ENCODE results near the gene CGB3. TPM values are rescaled to one million over a fixed set of nuclear protein-coding genes. Genes with fewer than 3 reads are reported as not detected.
"Not testable (repeated sequence)": the region's sequence is repeated elsewhere in the genome, so short reads cannot be mapped to it uniquely, and the experiment has no call there.

CGB3 gene
- total and polyA plus RNA-seq, 4 donors, result 0.72 to 0.73 TPM; not detected in 2

DNA sequence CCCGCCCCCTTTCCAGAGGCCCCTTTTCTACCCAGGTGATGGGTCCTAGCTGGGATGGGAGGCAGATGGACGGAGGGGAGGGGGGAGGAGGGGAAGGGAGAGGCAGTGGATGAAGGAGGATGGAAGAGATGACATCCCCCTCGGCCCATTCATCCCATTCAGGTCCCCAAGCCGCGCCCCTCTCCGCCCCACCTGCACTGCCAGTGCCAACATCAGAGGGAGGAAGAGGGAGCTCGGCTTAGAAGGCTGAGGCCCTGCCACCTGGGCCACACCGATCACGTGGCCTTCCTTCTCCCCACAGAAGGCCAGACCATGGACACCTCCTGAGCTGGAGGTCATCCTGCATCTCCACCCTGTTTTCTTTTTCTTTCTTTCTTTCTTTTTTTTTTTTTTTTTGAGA, 4.6 kb upstream of the CGB3 start:
- not testable (repeated sequence) for H3K27ac ChIP-seq (ENCODE audit: low read depth, low read length); DNase-seq (ENCODE audit: low read depth in 4 of 6, low spot score in 6 of 6); H3K9me3 ChIP-seq (ENCODE audit: control insufficient read depth, insufficient read depth, low read length); H3K4me1 ChIP-seq (ENCODE audit: control insufficient read depth, insufficient read depth, low read length); H3K27me3 ChIP-seq (ENCODE audit: control insufficient read depth, insufficient read depth, low read length); H3K36me3 ChIP-seq (ENCODE audit: control insufficient read depth, insufficient read depth, low read length); H3K4me3 ChIP-seq (ENCODE audit: low read depth, low read length)
- 95% methylated on average over 3 of the region's 9 CpGs for WGBS (ENCODE audit: insufficient coverage)

DNA sequence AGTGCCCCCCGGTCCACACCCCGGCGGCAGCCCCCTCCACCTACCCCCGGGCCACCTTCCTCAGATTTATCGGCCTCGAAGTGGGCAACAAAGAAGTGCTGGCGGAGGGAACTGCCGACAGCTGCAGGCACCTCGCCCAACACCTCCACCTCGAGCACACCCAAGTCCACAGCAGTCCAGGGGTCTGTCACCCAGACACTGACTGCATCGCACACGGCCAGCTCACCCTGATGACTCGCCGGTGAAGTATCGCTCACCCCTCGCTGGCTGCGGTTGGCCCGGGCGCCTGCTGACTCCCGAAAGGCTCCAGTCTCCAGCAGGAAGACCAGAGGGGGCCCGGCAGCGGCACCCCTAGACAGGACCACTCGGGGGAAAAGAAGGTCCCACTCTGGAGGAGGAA, 1.5 kb upstream of the CGB3 start:
- 93% methylated on average over 16 of the region's 23 CpGs for WGBS (ENCODE audit: insufficient coverage)
- H3K4me1 ChIP-seq (ENCODE audit: control insufficient read depth, insufficient read depth, low read length); H3K36me3 ChIP-seq (ENCODE audit: control insufficient read depth, insufficient read depth, low read length); H3K27me3 ChIP-seq (ENCODE audit: control insufficient read depth, insufficient read depth, low read length); DNase-seq (ENCODE audit: low read depth in 4 of 6, low spot score in 6 of 6); H3K4me3 ChIP-seq (ENCODE audit: low read depth, low read length); H3K9me3 ChIP-seq (ENCODE audit: control insufficient read depth, insufficient read depth, low read length); H3K27ac ChIP-seq (ENCODE audit: low read depth, low read length): not testable (repeated sequence)

DNA sequence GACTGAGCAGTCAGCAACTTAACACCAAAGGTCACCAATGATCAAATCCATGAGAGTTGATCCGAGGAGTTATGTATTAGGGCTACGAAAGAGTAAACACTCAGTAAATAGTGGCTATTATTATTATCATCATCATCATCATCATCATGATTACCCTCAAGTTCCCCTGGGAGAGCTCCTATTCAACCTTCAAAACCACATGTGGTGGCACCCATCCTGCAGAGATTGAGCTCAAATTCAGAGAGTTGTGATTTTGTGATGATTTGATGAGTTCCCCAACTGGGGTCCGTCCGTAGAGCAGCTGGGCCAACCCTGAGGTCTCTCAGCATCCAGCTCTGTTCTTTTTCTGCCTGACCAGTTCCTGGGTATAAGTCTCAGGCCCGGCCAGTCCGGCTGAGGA, 955 bp upstream of the CGB3 start:
- not testable (repeated sequence) for DNase-seq (ENCODE audit: low read depth in 4 of 6, low spot score in 6 of 6); H3K4me3 ChIP-seq (ENCODE audit: low read depth, low read length); H3K9me3 ChIP-seq (ENCODE audit: control insufficient read depth, insufficient read depth, low read length); H3K4me1 ChIP-seq (ENCODE audit: control insufficient read depth, insufficient read depth, low read length); H3K27ac ChIP-seq (ENCODE audit: low read depth, low read length); H3K36me3 ChIP-seq (ENCODE audit: control insufficient read depth, insufficient read depth, low read length)
- no CpG with 5 or more reads among the region's 6 CpGs for WGBS (ENCODE audit: insufficient coverage)
- peaks cover 15% of the 10 kb centered on the region for H3K27me3 ChIP-seq (ENCODE audit: control insufficient read depth, insufficient read depth, low read length)

DNA sequence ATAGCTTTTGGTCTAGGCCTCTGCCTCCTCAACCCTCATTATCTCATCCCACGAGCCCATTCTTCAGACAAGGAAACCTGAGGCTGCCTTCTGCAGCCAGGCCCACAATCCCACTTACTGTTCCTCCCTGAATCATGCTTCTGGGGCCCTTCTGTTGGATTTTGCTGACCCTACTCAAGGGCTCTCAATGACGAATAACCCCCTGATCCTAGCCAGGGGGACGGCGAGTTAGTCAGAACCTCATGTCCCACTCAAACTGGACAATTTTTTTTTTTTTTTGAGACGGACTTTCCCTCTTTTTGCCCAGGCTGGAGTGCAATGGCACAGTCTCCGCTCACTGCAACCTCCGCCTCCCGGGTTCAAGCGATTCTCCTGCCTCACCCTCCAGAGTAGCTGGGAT, 2.0 kb downstream of the CGB3 start:
- no peak overlapping the region for H3K27ac ChIP-seq (ENCODE audit: low read depth, low read length)
- DNase-seq (ENCODE audit: low read depth in 4 of 6, low spot score in 6 of 6), result no peak
- H3K4me1 ChIP-seq (ENCODE audit: control insufficient read depth, insufficient read depth, low read length), result peaks cover 30% of the 10 kb centered on the region
- H3K36me3 ChIP-seq (ENCODE audit: control insufficient read depth, insufficient read depth, low read length), result no peaks in the 10 kb centered on the region
- H3K4me3 ChIP-seq (ENCODE audit: low read depth, low read length), result no peak overlapping the region
- WGBS (ENCODE audit: insufficient coverage), result 96% methylated on average over 4 of the region's 9 CpGs
- H3K27me3 ChIP-seq (ENCODE audit: control insufficient read depth, insufficient read depth, low read length), result peaks cover 43% of the 10 kb centered on the region
- H3K9me3 ChIP-seq (ENCODE audit: control insufficient read depth, insufficient read depth, low read length), result no peaks in the 10 kb centered on the region

DNA sequence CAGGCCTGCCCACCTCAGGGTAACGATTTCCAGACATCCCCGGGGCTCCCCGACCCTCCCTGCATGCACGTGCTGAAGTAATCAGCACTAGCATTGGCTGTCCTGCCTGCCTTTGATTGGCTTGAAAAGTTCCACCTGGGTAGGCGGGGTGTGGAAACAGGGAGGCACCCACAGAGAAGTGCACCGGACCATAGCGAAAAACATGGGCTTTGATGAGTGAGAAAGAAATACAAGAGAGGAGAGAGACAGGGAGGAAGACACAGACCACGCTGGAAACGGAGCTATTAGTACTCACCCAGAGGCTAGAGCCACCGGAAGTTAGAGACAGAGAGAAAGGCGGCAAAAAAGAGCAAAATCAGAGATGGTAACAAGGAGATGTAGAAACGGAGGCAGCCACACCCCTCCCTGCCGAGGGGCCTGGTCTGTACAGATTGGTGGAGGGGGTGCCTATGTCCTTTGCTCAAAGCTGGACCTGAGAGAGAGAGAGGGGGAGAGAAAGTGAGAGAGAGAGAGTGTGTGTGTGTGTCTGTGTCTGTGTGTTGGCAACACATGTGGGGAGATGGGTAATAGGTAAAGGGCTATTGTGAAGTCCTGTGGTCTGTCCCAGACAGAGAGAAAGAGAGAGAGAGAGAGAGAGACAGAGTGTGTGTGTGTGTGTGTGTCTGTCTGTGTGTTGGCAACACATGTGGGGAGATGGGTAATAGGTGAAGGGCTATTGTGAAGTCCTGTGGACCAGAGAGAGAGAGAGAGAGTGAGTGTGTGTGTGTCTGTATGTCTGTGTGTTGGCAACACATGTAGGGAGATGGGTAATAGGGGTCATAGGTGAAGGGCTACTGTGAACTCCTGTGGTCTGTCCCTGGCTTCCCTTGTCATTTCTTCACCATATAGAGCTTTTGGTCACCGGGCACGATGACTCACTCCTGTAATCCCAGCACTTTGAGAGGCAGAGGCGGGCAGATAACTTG, 2.9 kb downstream of the CGB3 start:
- Histone ChIP-seq H3K4me1 (ENCODE audit: control insufficient read depth, insufficient read depth, low read length) (peaks cover 31% of the 10 kb centered on the region), H3K36me3 (ENCODE audit: control insufficient read depth, insufficient read depth, low read length) (peaks cover 7% of the 10 kb centered on the region), H3K27me3 (ENCODE audit: control insufficient read depth, insufficient read depth, low read length) (peaks cover 45% of the 10 kb centered on the region), H3K9me3 (ENCODE audit: control insufficient read depth, insufficient read depth, low read length) (no peaks in the 10 kb centered on the region), H3K4me3 (ENCODE audit: low read depth, low read length) (no peak overlapping the region), H3K27ac (ENCODE audit: low read depth, low read length) (no peak overlapping the region)
- DNase-seq (ENCODE audit: low read depth in 4 of 6, low spot score in 6 of 6), result no peak
- WGBS (ENCODE audit: insufficient coverage), result 45% methylated on average over 11 of the region's 16 CpGs

DNA sequence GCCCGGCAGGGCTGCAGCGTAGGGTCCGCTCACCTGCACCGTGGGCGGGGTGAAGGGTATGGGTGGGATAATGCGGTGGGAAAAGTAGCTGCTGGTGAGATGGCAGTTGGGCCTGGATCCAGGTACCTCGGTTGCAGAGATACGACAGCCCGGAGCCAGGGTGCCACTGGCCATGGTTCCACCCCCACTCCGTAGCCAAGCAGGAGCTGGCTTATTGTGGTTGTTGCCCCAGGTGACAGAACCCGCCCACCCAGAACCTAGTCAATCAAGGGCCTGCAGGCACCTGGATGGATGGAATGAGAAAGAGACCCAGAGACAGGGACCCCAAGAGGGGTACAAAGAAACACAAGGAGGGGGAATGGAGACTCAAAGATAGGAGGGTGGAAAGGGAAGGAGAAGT, 3.8 kb downstream of the CGB3 start:
- Histone ChIP-seq H3K9me3 (ENCODE audit: control insufficient read depth, insufficient read depth, low read length) (no peaks in the 10 kb centered on the region), H3K36me3 (ENCODE audit: control insufficient read depth, insufficient read depth, low read length) (peaks cover 16% of the 10 kb centered on the region), H3K4me1 (ENCODE audit: control insufficient read depth, insufficient read depth, low read length) (peaks cover 31% of the 10 kb centered on the region), H3K4me3 (ENCODE audit: low read depth, low read length) (no peak overlapping the region), H3K27me3 (ENCODE audit: control insufficient read depth, insufficient read depth, low read length) (peaks cover 45% of the 10 kb centered on the region), H3K27ac (ENCODE audit: low read depth, low read length) (no peak overlapping the region)
- no peak for DNase-seq (ENCODE audit: low read depth in 4 of 6, low spot score in 6 of 6)
- 70% methylated on average over 10 of the region's 11 CpGs for WGBS (ENCODE audit: insufficient coverage)

DNA sequence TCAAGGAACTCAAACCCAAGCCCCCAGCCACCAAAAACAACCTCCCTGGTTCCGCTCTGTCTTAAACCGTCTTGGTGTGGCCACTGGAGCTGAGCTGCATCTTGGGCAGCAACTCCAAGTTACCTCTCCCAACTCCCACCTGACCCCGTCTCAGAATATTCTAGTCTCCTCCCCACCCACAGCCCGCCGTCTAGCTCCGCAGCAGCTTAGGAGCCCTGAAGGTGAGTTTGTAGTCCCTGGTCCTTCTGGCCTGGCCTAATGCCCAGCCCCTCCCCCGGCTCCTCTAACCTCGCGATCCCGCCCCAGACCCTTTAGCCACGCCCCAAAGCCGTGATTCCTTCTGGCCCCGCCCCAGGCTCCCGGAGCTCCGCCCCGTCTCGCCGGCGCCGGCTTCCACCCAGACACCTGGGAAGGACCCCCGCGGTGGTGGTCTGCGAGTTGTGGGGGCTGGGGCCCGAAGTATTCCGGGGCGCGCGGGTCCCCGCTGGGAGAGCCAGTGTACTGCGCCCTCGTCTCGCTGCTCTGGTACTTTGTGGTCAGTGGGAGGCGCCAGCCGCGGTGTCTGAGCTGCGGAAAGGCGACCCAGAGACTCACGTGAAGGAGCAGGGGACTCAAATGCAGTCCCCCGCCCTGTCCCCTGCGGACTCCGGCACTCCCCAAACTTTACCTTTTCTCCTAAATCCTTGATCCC, 4.7 kb downstream of the CGB3 start:
- DNase-seq (ENCODE audit: low read depth in 4 of 6, low spot score in 6 of 6), result peak in 1 of 6 donors; percentile 28
- H3K4me3 ChIP-seq (ENCODE audit: low read depth, low read length), result no peak overlapping the region
- H3K27ac ChIP-seq (ENCODE audit: low read depth, low read length), result no peak overlapping the region
- H3K36me3 ChIP-seq (ENCODE audit: control insufficient read depth, insufficient read depth, low read length), result peaks cover 26% of the 10 kb centered on the region
- WGBS (ENCODE audit: insufficient coverage), result 10% methylated on average over 39 of the region's 41 CpGs
- H3K4me1 ChIP-seq (ENCODE audit: control insufficient read depth, insufficient read depth, low read length), result peaks cover 31% of the 10 kb centered on the region
- H3K9me3 ChIP-seq (ENCODE audit: control insufficient read depth, insufficient read depth, low read length), result no peaks in the 10 kb centered on the region
- peaks cover 45% of the 10 kb centered on the region for H3K27me3 ChIP-seq (ENCODE audit: control insufficient read depth, insufficient read depth, low read length)

DNA sequence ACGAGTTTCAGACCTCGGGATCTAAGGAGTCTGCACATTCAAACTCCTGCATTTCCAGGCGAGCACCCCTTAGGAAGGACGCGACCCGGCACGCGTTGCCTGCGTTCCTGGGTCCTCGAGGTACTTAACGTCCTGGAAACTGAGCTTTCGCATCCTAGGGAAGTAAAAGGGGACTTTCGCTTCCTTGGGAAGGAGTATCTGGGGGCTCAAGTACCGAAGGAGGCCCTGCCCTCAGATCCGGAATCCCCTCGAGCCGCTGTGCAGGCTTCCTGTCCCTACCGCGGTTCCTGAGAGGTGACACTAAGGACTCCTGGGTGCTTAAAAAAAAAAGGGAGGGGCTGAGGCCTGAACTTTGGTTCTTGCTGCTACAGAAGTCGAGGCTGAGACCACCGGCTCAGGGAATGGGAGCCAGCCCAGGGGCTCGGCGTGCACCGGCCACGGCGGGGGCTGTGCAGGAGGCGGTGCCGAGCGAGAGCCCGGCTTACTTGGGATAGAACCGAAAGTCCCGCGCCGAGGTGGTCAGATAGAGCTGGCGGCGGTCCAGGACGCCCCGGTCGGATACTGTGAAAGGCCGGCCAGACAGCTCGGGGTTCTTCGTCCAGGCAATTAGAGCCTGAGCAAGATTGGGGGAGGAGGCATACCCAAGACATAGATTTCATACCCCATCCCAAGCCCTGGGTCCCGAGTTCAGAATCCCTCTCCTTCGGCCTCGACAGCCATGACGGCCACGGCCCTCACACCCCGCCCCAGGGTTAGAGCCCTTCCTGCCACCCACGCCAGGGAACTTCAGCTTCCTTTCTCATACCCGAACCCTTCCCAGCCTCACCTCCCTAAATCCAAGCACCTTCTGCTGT, 5.5 kb downstream of the CGB3 start:
- H3K9me3 ChIP-seq (ENCODE audit: control insufficient read depth, insufficient read depth, low read length); H3K27ac ChIP-seq (ENCODE audit: low read depth, low read length): not testable (repeated sequence)
- WGBS (ENCODE audit: insufficient coverage), result 11% methylated on average over 47 of the region's 50 CpGs
- peak overlapping the region; percentile 9 for H3K4me3 ChIP-seq (ENCODE audit: low read depth, low read length)
- peaks cover 45% of the 10 kb centered on the region for H3K27me3 ChIP-seq (ENCODE audit: control insufficient read depth, insufficient read depth, low read length)
- peaks cover 32% of the 10 kb centered on the region for H3K36me3 ChIP-seq (ENCODE audit: control insufficient read depth, insufficient read depth, low read length)
- peaks cover 31% of the 10 kb centered on the region for H3K4me1 ChIP-seq (ENCODE audit: control insufficient read depth, insufficient read depth, low read length)
- DNase-seq (ENCODE audit: low read depth in 4 of 6, low spot score in 6 of 6), result peak in 1 of 6 donors; percentile 11

DNA sequence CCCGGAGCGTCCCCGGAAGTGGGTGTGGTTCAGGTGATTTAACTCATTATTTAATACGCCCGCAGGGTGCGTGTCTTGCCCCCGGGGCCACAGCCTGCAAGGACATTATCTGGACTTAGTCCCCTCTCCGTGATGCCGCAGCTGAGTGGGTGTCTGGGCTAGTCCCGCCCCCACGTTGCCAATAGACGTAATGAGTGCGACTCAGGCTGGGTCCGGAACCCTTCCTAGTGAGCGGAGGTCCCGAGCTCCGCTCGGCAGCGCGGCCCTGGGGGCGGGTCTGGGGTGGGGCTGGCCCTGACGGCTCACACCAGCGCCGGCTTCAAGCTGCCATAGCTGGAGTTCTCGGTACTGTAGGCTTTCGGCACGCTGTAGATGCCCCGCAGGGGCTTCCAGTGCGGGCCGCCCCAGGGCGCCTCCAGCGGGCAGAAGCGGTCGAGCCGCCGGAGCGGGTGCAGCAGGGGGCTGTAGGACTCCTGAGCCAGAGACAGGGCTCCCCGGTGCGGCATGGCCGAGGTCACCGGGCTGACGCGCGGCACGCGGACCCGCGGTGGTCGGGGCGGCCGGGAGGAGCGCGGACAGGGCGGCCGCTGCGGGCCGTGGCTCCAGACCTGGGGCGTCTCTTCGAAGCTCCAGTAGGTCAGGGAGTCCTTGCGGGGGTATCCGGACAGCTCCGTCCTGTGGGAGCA, 6.3 kb downstream of the CGB3 start:
- under 1% methylated on average over 59 of the region's 62 CpGs for WGBS (ENCODE audit: insufficient coverage)

More for the DNA sequence above, 6.3 kb downstream of the CGB3 start:
- H3K4me3 ChIP-seq (ENCODE audit: low read depth, low read length), result peak overlapping the region; percentile 29
- H3K27me3 ChIP-seq (ENCODE audit: control insufficient read depth, insufficient read depth, low read length), result peaks cover 45% of the 10 kb centered on the region
- peak in 2 of 6 donors; percentile 20 to 44 for DNase-seq (ENCODE audit: low read depth in 4 of 6, low spot score in 6 of 6)
- no peaks in the 10 kb centered on the region for H3K9me3 ChIP-seq (ENCODE audit: control insufficient read depth, insufficient read depth, low read length)
- H3K4me1 ChIP-seq (ENCODE audit: control insufficient read depth, insufficient read depth, low read length), result peaks cover 31% of the 10 kb centered on the region
- H3K36me3 ChIP-seq (ENCODE audit: control insufficient read depth, insufficient read depth, low read length), result peaks cover 37% of the 10 kb centered on the region
- H3K27ac ChIP-seq (ENCODE audit: low read depth, low read length), result no peak overlapping the region

All from spinal cord (tissue), 10 donors.